HG03060 (cell line): Measurements from ENCODE around the gene ZNF562.

ENCODE experiments used
- ATAC-seq: cut with Tn5 transposase; IDR thresholded peaks from one replicate; pipeline ENCODE4 v1.9.1; 2021; ENCODE audit warnings: low read depth, moderate number of reproducible peaks; ENCODE audit not compliant: unreplicated experiment

Gene ZNF562

DNA sequence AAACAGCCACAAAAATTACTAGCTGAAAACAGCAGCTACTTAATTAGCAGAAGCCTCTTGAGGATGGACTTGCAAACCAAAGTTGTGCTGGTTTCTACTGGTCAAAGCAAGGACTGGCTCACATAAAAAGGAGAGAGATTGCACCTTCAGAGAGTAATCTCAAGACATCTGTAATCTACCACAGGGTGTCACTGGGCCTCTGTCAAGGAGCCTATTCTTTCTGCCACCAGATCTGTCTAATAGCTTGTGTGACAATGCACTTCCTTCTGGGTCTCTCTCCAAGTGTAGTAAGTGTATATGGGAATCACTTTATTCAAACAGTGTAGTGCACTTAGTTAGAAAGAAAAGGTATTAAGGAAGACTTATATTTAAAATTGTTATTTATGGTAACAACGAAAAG lies 29.4 kb downstream of the ZNF562 start:
- no peak for ATAC-seq

DNA sequence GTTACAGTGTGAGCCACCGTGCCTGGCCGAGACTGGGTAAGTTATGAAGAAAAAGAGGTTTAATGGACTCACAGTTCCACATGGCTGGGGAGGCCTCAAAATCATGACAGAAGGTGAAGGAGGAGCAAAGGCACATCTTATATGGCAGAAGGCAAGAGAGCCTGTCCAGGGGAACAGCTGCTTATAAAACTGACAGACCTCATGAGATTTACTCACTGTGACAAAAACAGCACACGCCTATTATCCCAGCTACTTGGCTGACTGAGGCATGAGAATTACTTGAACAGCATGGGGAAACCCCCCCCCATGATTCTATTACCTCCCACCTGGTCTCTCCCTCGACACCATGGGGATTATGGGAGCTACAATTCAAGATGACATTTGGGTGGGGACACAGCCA lies 30.4 kb downstream of the ZNF562 start:
- no peak for ATAC-seq

DNA sequence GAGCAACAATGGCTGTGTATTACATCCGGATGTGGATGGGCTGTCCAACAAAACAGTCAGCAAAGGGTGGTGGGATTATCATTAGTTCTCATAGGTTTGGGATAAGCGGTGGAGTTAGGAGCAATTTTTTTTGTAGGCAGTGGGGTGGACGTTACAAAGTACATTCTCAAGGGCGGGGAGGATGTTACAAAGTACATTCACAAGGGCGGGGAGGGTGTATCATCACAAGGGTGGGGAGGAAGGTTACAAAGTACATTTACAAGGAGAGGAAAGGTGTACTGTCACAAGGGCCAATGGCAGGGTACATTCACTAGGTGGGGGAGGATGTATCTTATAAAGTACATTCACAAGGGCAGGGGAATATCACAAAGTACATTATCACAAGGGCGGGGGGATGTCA lies 33.1 kb downstream of the ZNF562 start:
- ATAC-seq: no peak

DNA sequence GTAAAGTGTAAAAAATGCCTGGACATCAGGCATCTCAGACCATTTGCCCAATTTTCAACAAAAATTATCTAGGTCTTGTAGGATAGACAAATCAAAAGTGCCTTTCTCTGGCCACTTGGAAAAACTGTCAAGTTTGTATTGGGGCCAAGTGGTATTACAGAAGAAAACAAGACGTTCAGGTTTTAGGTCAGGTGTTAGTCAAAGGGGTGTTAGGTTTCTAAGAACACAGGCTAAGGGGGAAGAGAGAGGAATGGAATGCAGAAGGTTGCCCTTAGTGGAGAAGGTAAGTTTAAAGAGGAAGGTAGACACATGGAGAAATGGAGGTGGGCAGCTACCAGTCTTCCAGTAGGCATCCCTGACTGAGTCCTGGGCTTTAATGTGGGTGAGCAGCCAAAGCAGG lies 33.9 kb downstream of the ZNF562 start:
- no peak for ATAC-seq

DNA sequence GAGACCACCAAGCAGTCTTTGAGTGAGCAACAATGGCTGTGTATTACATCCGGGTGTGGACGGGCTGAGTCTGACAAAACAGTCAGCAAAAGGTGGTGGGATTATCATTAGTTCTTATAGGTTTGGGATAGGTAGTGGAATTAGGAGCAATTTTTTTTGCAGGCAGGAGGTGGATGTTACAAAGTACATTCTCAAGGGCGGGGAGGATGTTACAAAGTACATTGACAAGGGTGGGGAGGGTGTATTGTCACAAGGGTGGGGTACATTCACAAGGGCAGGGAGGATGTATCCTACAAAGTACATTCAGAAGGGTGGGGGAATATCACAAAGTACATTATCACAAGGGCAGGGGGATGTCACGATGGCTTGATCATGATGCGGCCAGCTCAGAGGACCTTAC lies 38.9 kb downstream of the ZNF562 start:
- ATAC-seq: no peak

DNA sequence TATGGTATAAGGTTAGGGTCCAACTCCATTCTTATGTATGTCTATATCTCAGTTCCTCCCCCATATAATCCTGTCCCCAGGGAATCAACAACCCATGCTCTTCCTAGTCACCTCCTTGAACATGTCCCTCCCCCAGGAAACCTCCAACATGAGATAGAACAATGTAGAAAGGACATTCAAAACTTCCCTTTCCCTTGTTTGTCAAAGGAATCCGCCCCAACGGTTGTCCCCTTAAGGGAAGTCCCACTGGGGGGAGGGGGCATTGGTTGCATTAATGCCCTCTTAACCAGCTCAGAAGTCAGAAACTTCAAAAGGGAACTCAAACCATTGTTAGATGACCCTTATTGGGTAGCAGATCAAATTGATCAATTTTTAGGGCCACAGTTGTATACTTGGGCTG lies 47.0 kb downstream of the ZNF562 start:
- no peak for ATAC-seq

DNA sequence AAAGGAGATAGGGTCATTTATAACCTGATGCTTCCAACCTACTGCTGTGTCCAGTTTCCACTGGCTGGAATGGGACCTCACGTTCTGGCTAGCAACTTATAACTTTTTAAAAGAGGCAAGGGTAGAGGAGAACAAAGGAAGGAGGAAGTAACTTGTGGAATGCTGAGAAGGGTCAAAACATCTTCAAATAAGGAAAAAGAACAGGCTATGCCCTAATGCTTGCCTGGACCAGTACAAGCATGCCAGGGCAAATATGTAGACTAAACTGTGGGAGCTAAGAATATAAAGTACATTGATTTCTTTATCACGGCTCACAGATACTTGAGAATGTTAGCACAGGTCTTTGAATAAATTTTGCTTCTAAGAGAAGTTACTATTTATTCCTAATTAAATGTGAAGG lies 52.4 kb downstream of the ZNF562 start:
- ATAC-seq: no peak

DNA sequence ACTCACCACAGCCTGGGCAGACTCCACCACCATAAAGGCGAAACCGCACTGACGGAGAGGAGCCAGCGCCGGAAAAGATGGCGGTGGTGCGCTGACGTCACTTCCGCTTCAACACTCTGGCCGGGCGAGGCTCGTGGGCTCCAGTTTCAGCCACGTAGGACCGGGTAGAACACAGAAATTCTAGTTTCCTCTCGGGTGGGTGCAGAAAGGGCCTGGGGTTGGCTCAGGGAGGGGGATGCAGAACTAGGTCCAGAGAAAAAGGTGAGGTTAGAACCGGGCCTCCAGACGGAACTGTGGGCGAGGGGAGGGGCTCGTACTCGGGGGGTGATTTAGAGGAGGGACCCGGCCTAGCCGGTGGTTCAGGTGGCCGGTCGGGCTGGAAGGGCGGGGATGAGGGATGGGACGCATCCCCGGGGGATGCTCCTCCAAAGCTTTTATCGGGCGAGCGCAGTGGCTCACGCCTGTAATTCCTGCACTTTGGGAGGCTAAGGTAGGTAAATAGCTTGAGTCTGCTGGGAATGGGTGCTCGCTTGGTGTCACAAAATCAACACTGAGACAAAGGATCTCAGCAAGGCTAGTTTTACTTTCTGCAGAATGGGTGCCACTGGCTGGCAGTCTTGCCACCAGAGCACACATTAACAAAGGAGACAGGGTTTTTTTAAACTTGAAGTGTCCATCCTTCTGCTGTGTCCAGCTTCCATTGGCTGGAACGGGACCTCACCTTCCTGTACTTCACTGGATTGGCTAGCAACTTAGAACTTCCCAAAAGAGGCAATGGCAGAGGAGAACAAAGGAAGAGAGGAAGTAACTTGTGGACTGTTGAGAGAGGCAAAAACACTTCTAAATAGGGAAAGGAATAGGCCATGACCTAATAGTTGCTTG lies 53.5 kb downstream of the ZNF562 start, which contains the start of gene ZNF561:
Gene ZNF561, minus strand, starts transcription at position 77 of the 882 bp plus-strand sequence. CDS start 1,776 bp downstream, outside the sequence.
- no peak for ATAC-seq

DNA sequence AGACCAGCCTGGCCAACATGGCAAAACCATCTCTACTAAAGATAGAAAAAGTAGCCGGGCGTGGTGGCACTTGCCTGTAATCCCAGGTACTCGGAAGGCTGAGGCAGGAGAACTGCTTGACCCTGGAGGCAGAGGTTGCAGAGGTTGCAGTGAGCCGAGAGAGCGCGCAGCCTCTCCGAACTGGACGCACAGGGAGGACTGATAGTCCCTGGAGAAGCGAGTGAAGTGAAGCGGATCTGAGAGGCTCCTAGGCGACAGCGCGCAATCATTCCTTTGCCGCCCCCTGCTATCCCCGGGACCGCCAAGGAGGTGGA lies 54.1 kb downstream of the ZNF562 start:
- ATAC-seq: no peak

DNA sequence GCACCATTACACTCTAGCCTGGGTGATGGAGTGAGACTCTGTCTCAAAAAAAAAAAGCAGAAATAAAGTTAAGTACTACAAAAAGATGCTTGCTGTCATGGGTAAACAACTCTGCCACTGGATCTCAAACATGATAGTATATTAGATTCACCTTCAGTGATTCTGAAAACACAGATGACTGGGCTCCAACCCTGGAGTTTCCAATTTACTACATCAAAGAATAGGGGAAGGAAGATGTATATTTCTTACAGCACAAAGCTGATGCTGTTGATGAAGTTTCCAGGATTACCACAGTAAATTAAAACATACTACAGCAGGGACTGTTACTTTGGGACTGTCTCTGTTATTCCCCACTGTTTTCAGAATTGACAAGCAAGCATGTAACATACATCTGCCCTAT lies 59.1 kb downstream of the ZNF562 start:
- no peak for ATAC-seq

DNA sequence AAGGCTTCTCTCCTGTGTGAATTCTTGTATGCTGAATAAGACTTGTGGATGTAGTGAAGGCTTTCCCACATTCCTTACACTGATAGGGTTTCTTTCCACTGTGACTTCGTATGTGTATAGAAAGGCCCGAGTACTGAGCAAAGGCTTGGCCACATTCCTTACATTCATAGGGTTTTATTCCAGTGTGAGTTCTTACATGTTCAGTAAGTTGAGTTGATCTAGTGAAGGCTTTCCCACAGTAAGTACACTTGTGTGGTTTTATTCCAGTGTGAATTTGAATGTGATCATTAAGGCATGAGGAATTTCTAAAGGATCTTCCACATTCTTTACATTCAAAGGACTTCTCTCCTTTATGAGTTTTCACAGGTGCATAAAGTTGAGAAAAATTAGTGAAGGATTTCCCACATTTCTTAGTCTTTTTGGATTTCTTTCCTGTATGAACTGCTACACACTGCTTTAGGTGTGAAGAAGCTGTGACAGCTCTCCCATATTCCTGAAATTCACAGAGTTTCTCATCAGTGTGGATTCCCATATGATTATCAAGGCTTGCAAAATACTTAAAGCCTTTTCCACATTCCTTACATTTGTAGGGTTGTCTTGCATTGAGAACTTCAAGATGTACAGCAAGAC lies 64.3 kb downstream of the ZNF562 start:
- no peak for ATAC-seq

DNA sequence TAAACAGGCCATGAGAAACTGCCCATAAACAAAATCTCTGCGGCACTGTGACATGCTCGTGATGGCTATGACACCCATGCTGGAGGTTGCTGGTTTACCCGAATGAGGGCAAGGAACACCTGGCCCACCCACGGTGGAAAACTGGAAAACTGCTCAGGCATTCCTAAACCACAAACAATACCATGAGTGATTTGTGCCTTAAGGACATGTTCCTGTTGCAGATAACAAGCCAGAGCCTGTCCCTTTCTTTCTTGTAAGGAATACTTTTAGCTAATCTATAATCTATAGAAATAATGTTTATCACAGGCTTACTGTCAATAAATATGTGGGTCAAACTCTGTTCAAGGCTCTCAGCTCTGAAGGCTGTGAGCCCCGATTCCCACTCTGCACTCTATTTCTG lies 66.0 kb downstream of the ZNF562 start:
- ATAC-seq: no peak

DNA sequence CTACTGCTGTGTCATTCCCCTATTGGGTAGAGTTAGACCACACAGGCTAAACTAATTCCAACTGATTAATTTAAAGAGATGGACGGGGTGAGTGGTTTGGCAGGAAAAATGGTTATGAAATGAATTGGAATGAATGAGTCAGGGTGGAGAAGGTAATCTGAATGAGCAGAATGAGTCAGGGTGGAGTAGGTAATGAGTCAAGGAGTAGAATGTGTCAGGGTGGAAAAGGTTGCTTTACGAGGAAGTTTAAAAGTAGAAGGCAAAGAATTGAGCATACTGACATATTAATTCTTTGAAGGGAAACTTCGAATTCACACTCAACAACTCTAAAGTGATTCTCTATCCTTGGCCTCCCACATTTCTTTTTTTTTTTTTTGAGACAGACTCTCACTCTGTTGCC lies 77.9 kb downstream of the ZNF562 start:
- ATAC-seq: no peak
